ENCODE measurements around the gene TSHZ2.
A peak's percentile ranks its signal among the peaks of the same experiment; 100 is the strongest.

The TSHZ2 gene

DNA sequence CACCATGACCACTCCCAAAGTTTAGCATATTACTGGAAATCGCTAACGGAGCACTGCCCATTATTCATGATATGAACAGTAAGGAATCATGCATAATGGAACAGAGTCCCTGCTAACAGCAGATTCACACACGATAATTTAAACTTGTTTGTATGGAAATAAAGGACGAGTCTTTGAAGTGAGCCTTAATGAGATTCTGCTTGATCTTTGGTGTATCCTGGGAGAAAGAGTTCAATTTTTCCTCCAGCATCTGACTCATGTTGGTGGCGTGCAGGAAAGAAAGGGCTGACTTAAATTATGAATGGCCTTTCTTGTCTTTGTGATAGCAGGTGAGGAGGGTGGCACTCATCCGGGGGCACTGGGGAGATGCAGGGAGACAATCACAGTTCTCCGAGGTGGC, 426.9 kb downstream of the TSHZ2 start:
- Histone ChIP-seq H3K27me3 (replicated peaks in 2 of 5; ENCODE audit: control insufficient read depth in 4 of 5, insufficient read depth in 5 of 5, low read length in 4 of 5) (peaks cover 0 to 2% (median 0%) of the 10 kb centered on the region in 5 experiments), H3K4me1 (ENCODE audit: control extremely low read depth in 1 of 4, control insufficient read depth in 4 of 4, insufficient read depth in 4 of 4, low read length in 3 of 4) (no peaks in the 10 kb centered on the region), H3K4me3 (ENCODE audit: control insufficient read depth in 1 of 7, extremely low read depth in 1 of 7, insufficient read depth in 4 of 7, low read depth in 2 of 7, low read length in 6 of 7) (no peak overlapping the region), H3K36me3 (ENCODE audit: control insufficient read depth in 4 of 4, insufficient read depth in 4 of 4, low read length in 3 of 4) (no peaks in the 10 kb centered on the region), H3K27ac (ENCODE audit: insufficient read depth in 1 of 2, low read depth in 1 of 2, low read length in 2 of 2, poor library complexity in 1 of 2, severe bottlenecking in 2 of 2) (no peak overlapping the region), H3K9me3 (ENCODE audit: control extremely low read depth in 1 of 5, control insufficient read depth in 4 of 5, insufficient read depth in 2 of 5, low read depth in 1 of 5, low read length in 4 of 5) (no peaks in the 10 kb centered on the region)
- no peak for DNase-seq
- WGBS (ENCODE audit: insufficient coverage), result 100% methylated on average over 5 of the region's 7 CpGs
- ChIA-PET CTCF (no interaction called here), POLR2A (no interaction called here)

DNA sequence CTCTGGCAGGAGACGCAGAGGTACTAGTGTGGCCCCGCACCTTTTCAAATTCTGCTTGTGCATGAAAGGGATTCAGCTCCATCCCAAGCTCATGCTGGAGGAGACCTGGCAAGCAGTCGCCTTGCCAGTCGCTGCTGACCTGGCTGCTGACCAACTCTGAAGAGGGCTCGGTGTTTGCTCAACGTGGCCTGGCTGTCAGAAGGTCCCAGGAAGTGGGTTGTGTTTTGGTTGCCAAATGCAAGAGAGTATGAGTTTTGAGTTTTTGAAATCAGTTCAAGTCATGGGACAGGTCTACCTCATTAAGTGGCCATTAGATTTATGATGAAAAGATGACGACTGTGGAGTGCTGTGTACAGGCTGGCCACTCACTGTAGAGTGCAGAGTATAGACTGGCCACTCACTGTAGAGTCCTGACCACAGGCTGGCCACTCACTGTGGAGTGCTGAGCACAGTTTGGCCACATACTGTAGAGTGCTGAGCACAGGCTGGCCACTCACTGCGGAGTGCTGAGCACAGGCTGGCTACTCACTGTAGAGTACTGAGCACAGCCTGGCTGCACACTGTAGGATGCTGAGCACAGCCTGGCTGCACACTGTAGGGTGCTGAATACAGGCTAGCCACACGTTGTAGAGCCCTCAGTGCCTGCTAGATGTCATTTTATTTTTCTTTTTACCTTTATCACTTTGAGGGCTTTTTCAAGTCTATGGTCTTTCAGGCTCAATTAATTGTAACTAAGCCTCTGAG, 427.6 kb downstream of the TSHZ2 start:
- no peaks in the 10 kb centered on the region for H3K9me3 ChIP-seq (ENCODE audit: control extremely low read depth in 1 of 5, control insufficient read depth in 4 of 5, insufficient read depth in 2 of 5, low read depth in 1 of 5, low read length in 4 of 5)
- no peak overlapping the region for H3K4me3 ChIP-seq (ENCODE audit: control insufficient read depth in 1 of 7, extremely low read depth in 1 of 7, insufficient read depth in 4 of 7, low read depth in 2 of 7, low read length in 6 of 7)
- H3K27ac ChIP-seq (ENCODE audit: insufficient read depth in 1 of 2, low read depth in 1 of 2, low read length in 2 of 2, poor library complexity in 1 of 2, severe bottlenecking in 2 of 2), result no peak overlapping the region
- ChIA-PET POLR2A (no interaction called here), CTCF (no interaction called here)
- H3K4me1 ChIP-seq (ENCODE audit: control extremely low read depth in 1 of 4, control insufficient read depth in 4 of 4, insufficient read depth in 4 of 4, low read length in 3 of 4), result no peaks in the 10 kb centered on the region
- no peak for DNase-seq
- WGBS (ENCODE audit: insufficient coverage), result 88% methylated on average over 9 of the region's 9 CpGs
- H3K27me3 ChIP-seq (replicated peaks in 2 of 5; ENCODE audit: control insufficient read depth in 4 of 5, insufficient read depth in 5 of 5, low read length in 4 of 5), result peaks cover 0 to 2% (median 0%) of the 10 kb centered on the region in 5 experiments
- no peaks in the 10 kb centered on the region for H3K36me3 ChIP-seq (ENCODE audit: control insufficient read depth in 4 of 4, insufficient read depth in 4 of 4, low read length in 3 of 4)

DNA sequence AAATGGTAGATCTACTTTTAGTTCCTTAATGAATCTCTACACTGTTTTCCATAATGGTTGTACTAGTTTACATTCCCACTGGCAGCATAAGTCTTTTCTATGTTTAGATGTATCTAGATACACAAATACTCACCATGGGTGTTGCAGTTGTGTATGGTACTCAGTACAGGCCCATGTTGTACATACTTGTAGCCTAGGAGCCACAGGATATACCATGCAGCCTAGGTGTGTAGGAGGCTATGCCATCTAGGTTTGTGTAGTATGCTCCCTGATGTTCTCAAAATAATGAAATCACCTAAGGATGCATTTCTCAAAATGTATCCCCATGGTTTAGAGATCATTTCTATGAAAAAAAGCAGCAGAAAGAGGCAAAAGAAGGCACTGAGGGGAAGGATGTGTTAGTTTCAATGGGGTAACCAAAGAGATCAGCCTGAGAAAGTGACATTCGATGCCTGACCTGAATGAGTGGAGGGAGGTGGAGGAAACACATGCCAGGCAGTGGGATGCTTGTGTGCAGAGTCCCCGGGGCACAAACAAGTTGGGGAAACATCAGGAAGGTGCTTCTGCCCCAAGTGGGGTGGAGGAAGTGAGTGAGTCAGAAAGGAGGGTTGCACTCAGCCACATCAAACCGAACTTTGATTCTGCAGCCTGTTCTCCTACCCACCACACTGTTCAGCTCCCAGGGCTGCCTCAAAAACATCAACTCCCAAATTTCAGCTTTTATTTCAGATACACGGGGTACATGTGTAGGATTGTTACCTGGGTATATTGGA, 430.3 kb downstream of the TSHZ2 start:
- ChIA-PET POLR2A (no interaction called here), CTCF (no interaction called here)
- DNase-seq, result peak in 2 of 3 donors; percentile 1 to 89
- Histone ChIP-seq H3K36me3 (ENCODE audit: control insufficient read depth in 4 of 4, insufficient read depth in 4 of 4, low read length in 3 of 4) (no peaks in the 10 kb centered on the region), H3K4me1 (ENCODE audit: control extremely low read depth in 1 of 4, control insufficient read depth in 4 of 4, insufficient read depth in 4 of 4, low read length in 3 of 4) (peaks cover 0 to 4% (median 0%) of the 10 kb centered on the region in 4 experiments), H3K4me3 (ENCODE audit: control insufficient read depth in 1 of 7, extremely low read depth in 1 of 7, insufficient read depth in 4 of 7, low read depth in 2 of 7, low read length in 6 of 7) (no peak overlapping the region), H3K27me3 (replicated peaks in 2 of 5; ENCODE audit: control insufficient read depth in 4 of 5, insufficient read depth in 5 of 5, low read length in 4 of 5) (peaks cover 0 to 2% (median 0%) of the 10 kb centered on the region in 5 experiments), H3K27ac (ENCODE audit: insufficient read depth in 1 of 2, low read depth in 1 of 2, low read length in 2 of 2, poor library complexity in 1 of 2, severe bottlenecking in 2 of 2) (no peak overlapping the region), H3K9me3 (ENCODE audit: control extremely low read depth in 1 of 5, control insufficient read depth in 4 of 5, insufficient read depth in 2 of 5, low read depth in 1 of 5, low read length in 4 of 5) (no peaks in the 10 kb centered on the region)
- WGBS (ENCODE audit: insufficient coverage), result 8% methylated on average over 2 of the region's 4 CpGs

DNA sequence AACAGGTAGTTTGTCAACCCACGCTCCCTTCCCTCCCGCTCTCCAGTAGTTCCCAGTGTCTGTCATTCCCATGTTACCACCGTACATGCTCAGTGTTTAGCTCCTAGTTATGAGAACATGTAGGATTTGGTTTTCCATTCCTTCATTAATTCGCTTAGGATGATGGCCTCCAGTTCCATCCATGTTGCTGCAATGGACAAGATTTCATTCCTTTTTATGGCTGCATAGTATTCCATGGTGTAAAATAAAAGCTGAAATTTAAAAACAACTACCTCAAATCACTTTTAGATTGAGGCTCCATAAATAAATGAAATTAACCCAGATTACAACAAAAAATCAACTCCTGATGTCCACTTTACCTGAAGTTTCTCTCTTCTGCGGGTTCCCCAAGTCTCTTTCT, 430.9 kb downstream of the TSHZ2 start:
- peaks cover 0 to 2% (median 0%) of the 10 kb centered on the region in 5 experiments for H3K27me3 ChIP-seq (replicated peaks in 2 of 5; ENCODE audit: control insufficient read depth in 4 of 5, insufficient read depth in 5 of 5, low read length in 4 of 5)
- CTCF ChIA-PET, result no interaction called here
- no peaks in the 10 kb centered on the region for H3K36me3 ChIP-seq (ENCODE audit: control insufficient read depth in 4 of 4, insufficient read depth in 4 of 4, low read length in 3 of 4)
- peaks cover 0 to 4% (median 0%) of the 10 kb centered on the region in 4 experiments for H3K4me1 ChIP-seq (ENCODE audit: control extremely low read depth in 1 of 4, control insufficient read depth in 4 of 4, insufficient read depth in 4 of 4, low read length in 3 of 4)
- H3K9me3 ChIP-seq (ENCODE audit: control extremely low read depth in 1 of 5, control insufficient read depth in 4 of 5, insufficient read depth in 2 of 5, low read depth in 1 of 5, low read length in 4 of 5), result no peaks in the 10 kb centered on the region
- no peak for DNase-seq
- no peak overlapping the region for H3K27ac ChIP-seq (ENCODE audit: insufficient read depth in 1 of 2, low read depth in 1 of 2, low read length in 2 of 2, poor library complexity in 1 of 2, severe bottlenecking in 2 of 2)
- WGBS (ENCODE audit: insufficient coverage), result no CpG with 5 or more reads among the region's 5 CpGs
- H3K4me3 ChIP-seq (ENCODE audit: control insufficient read depth in 1 of 7, extremely low read depth in 1 of 7, insufficient read depth in 4 of 7, low read depth in 2 of 7, low read length in 6 of 7), result no peak overlapping the region
- POLR2A ChIA-PET, result no interaction called here

DNA sequence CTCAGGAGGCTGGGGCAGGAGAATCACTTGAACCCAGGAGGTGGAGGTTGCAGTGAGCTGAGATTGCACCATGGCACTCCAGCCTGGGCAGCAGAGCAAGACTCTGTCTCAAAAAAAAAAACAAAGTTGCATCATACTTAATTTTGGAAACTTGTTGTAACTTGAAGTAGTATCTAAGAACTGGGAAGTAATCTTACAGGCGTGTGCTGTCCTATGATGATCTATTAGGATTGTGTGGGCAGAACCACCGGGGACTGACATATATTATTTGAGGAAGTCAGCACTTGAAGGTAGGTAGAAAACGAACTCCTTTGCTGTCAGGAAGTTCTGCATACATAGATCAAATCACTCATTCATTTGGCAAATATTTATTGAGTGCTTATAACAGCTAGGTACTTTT, 433.0 kb downstream of the TSHZ2 start:
- Histone ChIP-seq H3K9me3 (ENCODE audit: control extremely low read depth in 1 of 5, control insufficient read depth in 4 of 5, insufficient read depth in 2 of 5, low read depth in 1 of 5, low read length in 4 of 5) (no peaks in the 10 kb centered on the region), H3K27me3 (replicated peaks in 2 of 5; ENCODE audit: control insufficient read depth in 4 of 5, insufficient read depth in 5 of 5, low read length in 4 of 5) (peaks cover 0 to 2% (median 0%) of the 10 kb centered on the region in 5 experiments), H3K4me1 (ENCODE audit: control extremely low read depth in 1 of 4, control insufficient read depth in 4 of 4, insufficient read depth in 4 of 4, low read length in 3 of 4) (peaks cover 0 to 4% (median 0%) of the 10 kb centered on the region in 4 experiments), H3K27ac (ENCODE audit: insufficient read depth in 1 of 2, low read depth in 1 of 2, low read length in 2 of 2, poor library complexity in 1 of 2, severe bottlenecking in 2 of 2) (no peak overlapping the region), H3K4me3 (ENCODE audit: control insufficient read depth in 1 of 7, extremely low read depth in 1 of 7, insufficient read depth in 4 of 7, low read depth in 2 of 7, low read length in 6 of 7) (no peak overlapping the region), H3K36me3 (ENCODE audit: control insufficient read depth in 4 of 4, insufficient read depth in 4 of 4, low read length in 3 of 4) (no peaks in the 10 kb centered on the region)
- ChIA-PET POLR2A (no interaction called here), CTCF (no interaction called here)
- DNase-seq, result peak in 2 of 3 donors; percentile 24 to 74
- 0% methylated on average over 1 of the region's 3 CpGs for WGBS (ENCODE audit: insufficient coverage)

DNA sequence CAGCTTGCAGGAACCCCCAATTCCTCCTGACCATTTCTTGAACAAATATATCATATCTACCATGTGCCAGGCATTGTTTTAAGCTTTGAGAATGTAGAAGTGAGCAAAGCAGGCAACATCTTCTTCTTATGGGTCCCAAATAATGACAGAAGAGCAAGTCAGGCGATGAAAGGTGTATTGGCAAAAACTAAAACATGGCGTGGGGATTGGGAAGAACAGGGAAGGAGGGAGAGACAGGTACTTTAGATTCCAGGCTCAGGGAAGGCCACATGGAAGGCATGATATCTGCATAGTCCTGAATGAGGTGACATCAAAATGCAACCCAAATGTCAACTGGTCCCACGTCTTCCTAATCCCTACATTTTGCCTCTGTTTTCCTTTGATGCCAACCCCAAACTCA, 434.4 kb downstream of the TSHZ2 start:
- Histone ChIP-seq H3K4me3 (ENCODE audit: control insufficient read depth in 1 of 7, extremely low read depth in 1 of 7, insufficient read depth in 4 of 7, low read depth in 2 of 7, low read length in 6 of 7) (no peak overlapping the region), H3K27ac (ENCODE audit: insufficient read depth in 1 of 2, low read depth in 1 of 2, low read length in 2 of 2, poor library complexity in 1 of 2, severe bottlenecking in 2 of 2) (no peak overlapping the region), H3K27me3 (replicated peaks in 2 of 5; ENCODE audit: control insufficient read depth in 4 of 5, insufficient read depth in 5 of 5, low read length in 4 of 5) (no peaks in the 10 kb centered on the region), H3K9me3 (ENCODE audit: control extremely low read depth in 1 of 5, control insufficient read depth in 4 of 5, insufficient read depth in 2 of 5, low read depth in 1 of 5, low read length in 4 of 5) (no peaks in the 10 kb centered on the region), H3K4me1 (ENCODE audit: control extremely low read depth in 1 of 4, control insufficient read depth in 4 of 4, insufficient read depth in 4 of 4, low read length in 3 of 4) (peaks cover 0 to 4% (median 0%) of the 10 kb centered on the region in 4 experiments), H3K36me3 (ENCODE audit: control insufficient read depth in 4 of 4, insufficient read depth in 4 of 4, low read length in 3 of 4) (no peaks in the 10 kb centered on the region)
- 96% methylated on average over 3 of the region's 3 CpGs for WGBS (ENCODE audit: insufficient coverage)
- ChIA-PET POLR2A (no interaction called here), CTCF (interaction anchor here (0.7 kb wide), 1 partner anchor 141 kb away, joined by 3 read pairs; no protein-coding TSS in a partner anchor)
- DNase-seq, result no peak
